ENCODE measurements around the gene ANXA6.

Gene ANXA6

GRCh38 chr5:151151263-151151660 lies 6.3 kb downstream of the ANXA6 start:
- no peak for DNase-seq

GRCh38 chr5:151150471-151151262 lies 6.9 kb downstream of the ANXA6 start:
- no peak for DNase-seq

GRCh38 chr5:151148583-151148982 lies 9.0 kb downstream of the ANXA6 start:
- no peak for DNase-seq

GRCh38 chr5:151147033-151147432 lies 10.5 kb downstream of the ANXA6 start:
- no peak for DNase-seq

- no peak for DNase-seq
Observed at GRCh38 chr5:151146061-151146460, 11.5 kb downstream of the ANXA6 start.

GRCh38 chr5:151144922-151145321 lies 12.7 kb downstream of the ANXA6 start:
- DNase-seq = no peak

GRCh38 chr5:151144275-151144674 lies 13.3 kb downstream of the ANXA6 start:
- DNase-seq = no peak

- DNase-seq = no peak
Observed at GRCh38 chr5:151143645-151144044, 13.9 kb downstream of the ANXA6 start.

GRCh38 chr5:151142933-151143332 lies 14.6 kb downstream of the ANXA6 start:
- no peak for DNase-seq

- DNase-seq = no peak
Observed at GRCh38 chr5:151141535-151141934, 16.0 kb downstream of the ANXA6 start.

- no peak for DNase-seq
Observed at GRCh38 chr5:151140686-151141459, 16.7 kb downstream of the ANXA6 start.

GRCh38 chr5:151139646-151140045 lies 17.9 kb downstream of the ANXA6 start:
- no peak for DNase-seq

- no peak for DNase-seq
Observed at GRCh38 chr5:151139015-151139414, 18.6 kb downstream of the ANXA6 start.

- no peak for DNase-seq
Observed at GRCh38 chr5:151138114-151138513, 19.5 kb downstream of the ANXA6 start.

- DNase-seq = no peak
Observed at GRCh38 chr5:151137067-151137825, 20.3 kb downstream of the ANXA6 start.

GRCh38 chr5:151134228-151134627 lies 23.4 kb downstream of the ANXA6 start:
- DNase-seq = no peak

- DNase-seq = no peak
Observed at GRCh38 chr5:151132963-151133362, 24.6 kb downstream of the ANXA6 start.

GRCh38 chr5:151130922-151131891 lies 26.4 kb downstream of the ANXA6 start:
- DNase-seq = no peak

GRCh38 chr5:151130235-151130921 lies 27.2 kb downstream of the ANXA6 start:
- DNase-seq = no peak

GRCh38 chr5:151128817-151129216 lies 28.8 kb downstream of the ANXA6 start:
- no peak for DNase-seq

GRCh38 chr5:151127926-151128325 lies 29.7 kb downstream of the ANXA6 start:
- DNase-seq = no peak

GRCh38 chr5:151126199-151126645 lies 31.4 kb downstream of the ANXA6 start:
- DNase-seq = no peak

Measured in NCI-H1048 (cell line).